ENCODE measurements around the gene SMNDC1. TPM values are rescaled to one million over a fixed set of nuclear protein-coding genes. Genes with fewer than 3 reads are reported as not detected.
A peak's percentile ranks its signal among the peaks of the same experiment; 100 is the strongest.
"Not testable (repeated sequence)": the region's sequence is repeated elsewhere in the genome, so short reads cannot be mapped to it uniquely, and the experiment has no call there.

Gene SMNDC1
- total RNA-seq, 2 donors from 2014 or later, result 8.0 to 11.0 TPM

DNA sequence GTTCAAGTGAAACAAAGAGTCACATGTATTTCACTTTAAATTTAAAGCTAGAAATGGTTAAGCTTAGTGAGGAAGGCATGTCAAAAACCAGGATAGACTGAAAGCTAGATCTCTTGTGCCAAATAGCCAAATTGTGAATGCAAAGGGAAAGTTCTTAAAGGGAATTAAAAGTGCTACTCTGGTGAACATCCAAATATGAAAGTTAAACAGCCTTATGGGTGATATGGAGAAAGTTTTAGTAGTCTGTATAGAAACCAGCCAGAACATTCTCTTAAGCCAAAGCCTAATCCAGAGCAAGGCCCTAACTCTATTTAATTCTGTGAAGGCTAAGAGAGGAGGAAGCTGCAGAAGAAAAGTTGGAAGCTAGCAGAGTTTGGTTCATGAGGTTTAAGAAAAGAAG lies 50.3 kb downstream of the SMNDC1 start:
- intact Hi-C loops (cut with DNase I), result no loop called here
- DNase-seq (ENCODE audit: low spot score), result no peak

DNA sequence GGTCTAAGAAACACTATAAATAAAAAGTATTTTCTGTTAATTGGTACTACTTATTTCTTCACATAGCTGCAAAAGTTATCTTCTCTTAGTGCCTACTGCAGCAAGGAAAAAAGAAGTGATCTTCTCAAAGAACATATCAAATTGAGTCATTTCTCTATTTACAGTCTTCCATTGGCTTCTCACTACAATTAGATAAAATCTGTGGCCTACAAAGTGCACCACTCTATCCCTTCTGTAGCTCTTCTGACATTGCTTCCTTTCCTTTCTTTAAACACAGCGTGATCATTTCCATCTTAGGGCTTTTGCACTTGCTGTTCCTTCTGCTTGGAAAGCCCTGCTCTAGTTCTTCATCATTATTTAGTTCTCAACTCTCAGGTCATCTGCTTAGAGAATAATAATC lies 52.6 kb downstream of the SMNDC1 start:
- TF ChIP-seq, protein P1, sequence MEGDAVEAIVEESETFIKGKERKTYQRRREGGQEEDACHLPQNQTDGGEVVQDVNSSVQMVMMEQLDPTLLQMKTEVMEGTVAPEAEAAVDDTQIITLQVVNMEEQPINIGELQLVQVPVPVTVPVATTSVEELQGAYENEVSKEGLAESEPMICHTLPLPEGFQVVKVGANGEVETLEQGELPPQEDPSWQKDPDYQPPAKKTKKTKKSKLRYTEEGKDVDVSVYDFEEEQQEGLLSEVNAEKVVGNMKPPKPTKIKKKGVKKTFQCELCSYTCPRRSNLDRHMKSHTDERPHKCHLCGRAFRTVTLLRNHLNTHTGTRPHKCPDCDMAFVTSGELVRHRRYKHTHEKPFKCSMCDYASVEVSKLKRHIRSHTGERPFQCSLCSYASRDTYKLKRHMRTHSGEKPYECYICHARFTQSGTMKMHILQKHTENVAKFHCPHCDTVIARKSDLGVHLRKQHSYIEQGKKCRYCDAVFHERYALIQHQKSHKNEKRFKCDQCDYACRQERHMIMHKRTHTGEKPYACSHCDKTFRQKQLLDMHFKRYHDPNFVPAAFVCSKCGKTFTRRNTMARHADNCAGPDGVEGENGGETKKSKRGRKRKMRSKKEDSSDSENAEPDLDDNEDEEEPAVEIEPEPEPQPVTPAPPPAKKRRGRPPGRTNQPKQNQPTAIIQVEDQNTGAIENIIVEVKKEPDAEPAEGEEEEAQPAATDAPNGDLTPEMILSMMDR (IDR thresholded peaks at IDR 0.05), result no peak
- TF ChIP-seq POLR2AphosphoS5 (IDR thresholded peaks at IDR 0.05) (peak; percentile 24), POLR2A (IDR thresholded peaks at IDR 0.05) (no peak)
- no peak overlapping the region for H3K4me3 ChIP-seq
- no peaks in the 10 kb centered on the region for H3K36me3 ChIP-seq
- H3K27me3 ChIP-seq (replicated peaks; ENCODE audit: insufficient read depth), result no peaks in the 10 kb centered on the region
- DNase-seq (ENCODE audit: low spot score), result no peak
- no peaks in the 10 kb centered on the region for H3K9me3 ChIP-seq
- 61% methylated on average over 1 of the region's 1 CpG for WGBS
- H3K27ac ChIP-seq, result no peak overlapping the region
- H3K4me1 ChIP-seq (replicated peaks), result no peaks in the 10 kb centered on the region
- intact Hi-C loops (cut with DNase I), result no loop called here

More for the DNA sequence above, 50.3 kb downstream of the SMNDC1 start:
- Histone ChIP-seq H3K9me3 (no peaks in the 10 kb centered on the region), H3K36me3 (no peaks in the 10 kb centered on the region), H3K4me3 (no peak overlapping the region), H3K27ac (no peak overlapping the region), H3K27me3 (replicated peaks; ENCODE audit: insufficient read depth) (no peaks in the 10 kb centered on the region), H3K4me1 (replicated peaks) (no peaks in the 10 kb centered on the region)
- TF ChIP-seq POLR2AphosphoS5 (IDR thresholded peaks at IDR 0.05), result no peak
- no peak for TF ChIP-seq POLR2A (IDR thresholded peaks at IDR 0.05)
- TF ChIP-seq, protein P1 (IDR thresholded peaks at IDR 0.05), result no peak

DNA sequence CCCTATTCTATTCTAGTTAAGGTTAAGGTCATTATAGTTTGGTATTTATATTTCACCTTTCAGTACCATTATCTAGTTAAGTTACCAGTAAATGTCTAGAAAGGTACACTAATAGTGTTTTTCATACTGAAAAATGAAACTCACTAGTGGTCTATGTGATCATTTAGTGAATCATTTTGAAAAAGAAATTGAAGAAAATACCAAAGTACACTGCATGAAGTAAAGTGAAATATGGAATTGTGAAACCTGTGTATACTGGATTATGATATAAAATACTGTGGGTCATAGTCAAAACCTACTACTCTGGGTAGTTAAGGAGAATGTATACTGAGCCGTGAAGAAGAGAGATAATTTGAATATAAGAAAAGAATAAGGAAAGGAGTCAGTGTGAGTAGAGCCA lies 53.3 kb downstream of the SMNDC1 start:
- DNase-seq (ENCODE audit: low spot score); H3K9me3 ChIP-seq; H3K4me1 ChIP-seq (replicated peaks); H3K4me3 ChIP-seq; H3K36me3 ChIP-seq; H3K27me3 ChIP-seq (replicated peaks; ENCODE audit: insufficient read depth); intact Hi-C loops (cut with DNase I): not testable (repeated sequence)
- peak overlapping the region in 1 of 2 donors; percentile 9 for H3K27ac ChIP-seq
- 70% methylated on average over 1 of the region's 1 CpG for WGBS

DNA sequence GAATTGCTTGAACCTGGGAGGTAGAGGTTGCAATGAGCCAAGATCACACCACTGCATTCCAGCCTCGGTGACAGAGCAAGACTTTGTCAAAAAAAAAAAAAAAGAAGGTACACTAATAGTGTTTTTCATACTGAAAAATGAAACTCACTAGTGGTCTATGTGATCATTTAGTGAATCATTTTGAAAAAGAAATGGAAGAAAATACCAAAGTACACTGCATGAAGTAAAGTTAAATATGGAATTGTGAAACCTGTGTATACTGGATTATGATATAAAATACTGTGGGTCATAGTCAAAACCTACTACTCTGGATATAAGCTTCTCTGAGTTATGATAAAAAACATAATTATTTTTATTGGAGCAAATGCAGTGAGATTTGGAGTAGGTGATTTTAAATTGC lies 55.2 kb downstream of the SMNDC1 start:
- H3K9me3 ChIP-seq; H3K4me3 ChIP-seq; H3K4me1 ChIP-seq (replicated peaks); DNase-seq (ENCODE audit: low spot score); H3K27ac ChIP-seq; H3K27me3 ChIP-seq (replicated peaks; ENCODE audit: insufficient read depth); H3K36me3 ChIP-seq; intact Hi-C loops (cut with DNase I): not testable (repeated sequence)
- WGBS, result 87% methylated on average over 1 of the region's 1 CpG

DNA sequence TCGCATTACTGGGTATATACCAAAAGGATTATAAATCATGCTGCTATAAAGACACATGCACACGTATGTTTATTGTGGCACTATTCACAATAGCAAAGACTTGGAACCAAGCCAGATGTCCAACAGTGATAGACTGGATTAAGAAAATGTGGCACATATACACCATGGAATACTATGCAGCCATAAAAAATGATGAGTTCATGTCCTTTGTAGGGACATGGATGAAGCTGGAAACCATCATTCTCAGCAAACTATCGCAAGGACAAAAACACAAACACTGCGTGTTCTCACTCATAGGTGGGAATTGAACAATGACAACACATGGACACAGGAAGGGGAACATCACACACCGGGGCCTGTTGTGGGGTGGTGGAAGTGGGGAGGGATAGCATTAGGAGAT lies 56.9 kb downstream of the SMNDC1 start:
- intact Hi-C loops (cut with DNase I); H3K27ac ChIP-seq; H3K9me3 ChIP-seq; H3K27me3 ChIP-seq (replicated peaks; ENCODE audit: insufficient read depth); H3K4me3 ChIP-seq; H3K4me1 ChIP-seq (replicated peaks); H3K36me3 ChIP-seq; DNase-seq (ENCODE audit: low spot score): not testable (repeated sequence)
- WGBS, result 74% methylated on average over 5 of the region's 5 CpGs

DNA sequence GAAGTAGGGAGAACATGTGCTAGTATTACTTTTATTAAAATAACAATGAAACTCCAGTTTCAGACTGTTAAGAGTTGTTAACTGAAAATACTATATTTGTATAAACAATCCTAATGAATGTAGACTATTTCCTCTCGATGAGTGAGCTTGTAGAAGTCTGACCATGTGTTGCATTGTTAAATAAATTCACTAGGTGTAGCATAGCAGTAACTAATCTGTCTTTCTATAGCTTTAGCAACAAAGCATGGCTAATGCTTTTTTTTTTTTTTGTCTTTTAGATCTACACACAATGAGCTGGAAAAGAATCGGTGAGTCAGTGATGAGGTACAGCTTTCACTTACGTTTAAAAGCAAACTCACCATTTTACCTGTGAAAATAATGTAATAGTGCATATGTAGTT lies 60.2 kb downstream of the SMNDC1 start:
- intact Hi-C loops (cut with DNase I), result no loop called here
- peaks cover 2% of the 10 kb centered on the region for H3K4me1 ChIP-seq (replicated peaks)
- no peaks in the 10 kb centered on the region for H3K36me3 ChIP-seq
- no peak overlapping the region for H3K4me3 ChIP-seq
- WGBS, result 78% methylated on average over 3 of the region's 3 CpGs
- no peaks in the 10 kb centered on the region for H3K9me3 ChIP-seq
- TF ChIP-seq POLR2A (IDR thresholded peaks at IDR 0.05) (no peak), POLR2AphosphoS5 (IDR thresholded peaks at IDR 0.05) (no peak)
- TF ChIP-seq, protein P1 (IDR thresholded peaks at IDR 0.05), result no peak
- no peak overlapping the region for H3K27ac ChIP-seq
- H3K27me3 ChIP-seq (replicated peaks; ENCODE audit: insufficient read depth), result no peaks in the 10 kb centered on the region
- no peak for DNase-seq (ENCODE audit: low spot score)
